ENCODE results near the gene KCNIP1.

The KCNIP1 gene

GRCh38 chr5:170781946-170782345 lies 278.1 kb downstream of the KCNIP1 start:
- Histone ChIP-seq H3K4me3 (ENCODE audit: insufficient read depth, low read depth, low read length) (no peak overlapping the region), H3K27ac (ENCODE audit: insufficient read depth, low read depth, low read length, poor library complexity, severe bottlenecking) (no peak overlapping the region), H3K4me1 (ENCODE audit: control insufficient read depth, insufficient read depth, low read length) (peaks cover 4% of the 10 kb centered on the region), H3K27me3 (ENCODE audit: control insufficient read depth, insufficient read depth, low read length, poor library complexity, severe bottlenecking) (no peaks in the 10 kb centered on the region), H3K9me3 (ENCODE audit: control insufficient read depth, low read length) (no peaks in the 10 kb centered on the region), H3K36me3 (ENCODE audit: control insufficient read depth, insufficient read depth, low read length) (no peaks in the 10 kb centered on the region)
- WGBS, 2 experiments = 93 to 94% methylated on average over 1 of the region's 1 CpG

GRCh38 chr5:170782438-170782837 lies 278.6 kb downstream of the KCNIP1 start:
- Histone ChIP-seq H3K36me3 (ENCODE audit: control insufficient read depth, insufficient read depth, low read length) (no peaks in the 10 kb centered on the region), H3K27me3 (ENCODE audit: control insufficient read depth, insufficient read depth, low read length, poor library complexity, severe bottlenecking) (no peaks in the 10 kb centered on the region), H3K27ac (ENCODE audit: insufficient read depth, low read depth, low read length, poor library complexity, severe bottlenecking) (no peak overlapping the region), H3K4me1 (ENCODE audit: control insufficient read depth, insufficient read depth, low read length) (no peaks in the 10 kb centered on the region), H3K9me3 (ENCODE audit: control insufficient read depth, low read length) (no peaks in the 10 kb centered on the region), H3K4me3 (ENCODE audit: insufficient read depth, low read depth, low read length) (no peak overlapping the region)
- WGBS, 2 experiments = 90 to 92% methylated on average over 6 of the region's 6 CpGs

- no peaks in the 10 kb centered on the region for H3K4me1 ChIP-seq (ENCODE audit: control insufficient read depth, insufficient read depth, low read length)
- no peaks in the 10 kb centered on the region for H3K36me3 ChIP-seq (ENCODE audit: control insufficient read depth, insufficient read depth, low read length)
- WGBS, 2 experiments = 85 to 87% methylated on average over 14 of the region's 14 CpGs
- H3K27me3 ChIP-seq (ENCODE audit: control insufficient read depth, insufficient read depth, low read length, poor library complexity, severe bottlenecking) = no peaks in the 10 kb centered on the region
- no peaks in the 10 kb centered on the region for H3K9me3 ChIP-seq (ENCODE audit: control insufficient read depth, low read length)
- H3K27ac ChIP-seq (ENCODE audit: insufficient read depth, low read depth, low read length, poor library complexity, severe bottlenecking) = no peak within 1 kb of the TSS
- no peak within 1 kb of the TSS for H3K4me3 ChIP-seq (ENCODE audit: insufficient read depth, low read depth, low read length)
Observed at GRCh38 chr5:170783498-170784247, 279.9 kb downstream of the KCNIP1 start, which contains the start of gene GABRP. Gene GABRP (plus strand): TSS chr5:170783725. CDS start chr5:170788616, 4,891 bp downstream.

- 94 to 96% methylated on average over 3 of the region's 3 CpGs for WGBS, 2 experiments
- no peaks in the 10 kb centered on the region for H3K4me1 ChIP-seq (ENCODE audit: control insufficient read depth, insufficient read depth, low read length)
- H3K27ac ChIP-seq (ENCODE audit: insufficient read depth, low read depth, low read length, poor library complexity, severe bottlenecking) = no peak overlapping the region
- no peaks in the 10 kb centered on the region for H3K27me3 ChIP-seq (ENCODE audit: control insufficient read depth, insufficient read depth, low read length, poor library complexity, severe bottlenecking)
- H3K4me3 ChIP-seq (ENCODE audit: insufficient read depth, low read depth, low read length) = no peak overlapping the region
- no peaks in the 10 kb centered on the region for H3K36me3 ChIP-seq (ENCODE audit: control insufficient read depth, insufficient read depth, low read length)
- H3K9me3 ChIP-seq (ENCODE audit: control insufficient read depth, low read length) = no peaks in the 10 kb centered on the region
Observed at GRCh38 chr5:170785416-170785815, 281.6 kb downstream of the KCNIP1 start.
